Measurements from ENCODE around the gene HYDIN.
"Not testable (repeated sequence)": the region's sequence is repeated elsewhere in the genome, so short reads cannot be mapped to it uniquely, and the experiment has no call there.

DNA sequence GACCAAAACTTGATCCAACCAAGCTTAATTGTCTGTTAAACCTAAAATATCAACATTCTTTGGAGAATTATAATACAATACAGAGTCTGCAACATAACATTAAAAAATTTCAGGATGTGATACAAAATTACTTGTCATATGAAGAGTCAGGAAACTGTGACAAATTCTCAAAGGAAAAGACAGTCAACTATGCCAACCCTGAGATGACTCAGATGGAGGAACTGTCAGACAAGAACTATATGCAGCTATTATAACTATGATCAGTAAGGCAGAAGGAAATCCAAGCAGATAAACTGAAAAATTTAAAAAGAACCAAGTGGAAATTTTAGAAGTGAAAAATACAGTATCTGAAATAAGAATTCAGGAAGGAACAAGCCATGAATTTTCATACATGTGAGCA, 299.8 kb downstream of the HYDIN start:
- TF ChIP-seq, protein P1, sequence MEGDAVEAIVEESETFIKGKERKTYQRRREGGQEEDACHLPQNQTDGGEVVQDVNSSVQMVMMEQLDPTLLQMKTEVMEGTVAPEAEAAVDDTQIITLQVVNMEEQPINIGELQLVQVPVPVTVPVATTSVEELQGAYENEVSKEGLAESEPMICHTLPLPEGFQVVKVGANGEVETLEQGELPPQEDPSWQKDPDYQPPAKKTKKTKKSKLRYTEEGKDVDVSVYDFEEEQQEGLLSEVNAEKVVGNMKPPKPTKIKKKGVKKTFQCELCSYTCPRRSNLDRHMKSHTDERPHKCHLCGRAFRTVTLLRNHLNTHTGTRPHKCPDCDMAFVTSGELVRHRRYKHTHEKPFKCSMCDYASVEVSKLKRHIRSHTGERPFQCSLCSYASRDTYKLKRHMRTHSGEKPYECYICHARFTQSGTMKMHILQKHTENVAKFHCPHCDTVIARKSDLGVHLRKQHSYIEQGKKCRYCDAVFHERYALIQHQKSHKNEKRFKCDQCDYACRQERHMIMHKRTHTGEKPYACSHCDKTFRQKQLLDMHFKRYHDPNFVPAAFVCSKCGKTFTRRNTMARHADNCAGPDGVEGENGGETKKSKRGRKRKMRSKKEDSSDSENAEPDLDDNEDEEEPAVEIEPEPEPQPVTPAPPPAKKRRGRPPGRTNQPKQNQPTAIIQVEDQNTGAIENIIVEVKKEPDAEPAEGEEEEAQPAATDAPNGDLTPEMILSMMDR (IDR thresholded peaks at IDR 0.05; ENCODE audit: poor library complexity, severe bottlenecking): not testable (repeated sequence)
- TF ChIP-seq EP300 (conservative IDR thresholded peaks at IDR 0.05; ENCODE audit: poor library complexity, severe bottlenecking); POLR2AphosphoS5 (IDR thresholded peaks at IDR 0.05): not testable (repeated sequence)
- TF ChIP-seq, protein P2, sequence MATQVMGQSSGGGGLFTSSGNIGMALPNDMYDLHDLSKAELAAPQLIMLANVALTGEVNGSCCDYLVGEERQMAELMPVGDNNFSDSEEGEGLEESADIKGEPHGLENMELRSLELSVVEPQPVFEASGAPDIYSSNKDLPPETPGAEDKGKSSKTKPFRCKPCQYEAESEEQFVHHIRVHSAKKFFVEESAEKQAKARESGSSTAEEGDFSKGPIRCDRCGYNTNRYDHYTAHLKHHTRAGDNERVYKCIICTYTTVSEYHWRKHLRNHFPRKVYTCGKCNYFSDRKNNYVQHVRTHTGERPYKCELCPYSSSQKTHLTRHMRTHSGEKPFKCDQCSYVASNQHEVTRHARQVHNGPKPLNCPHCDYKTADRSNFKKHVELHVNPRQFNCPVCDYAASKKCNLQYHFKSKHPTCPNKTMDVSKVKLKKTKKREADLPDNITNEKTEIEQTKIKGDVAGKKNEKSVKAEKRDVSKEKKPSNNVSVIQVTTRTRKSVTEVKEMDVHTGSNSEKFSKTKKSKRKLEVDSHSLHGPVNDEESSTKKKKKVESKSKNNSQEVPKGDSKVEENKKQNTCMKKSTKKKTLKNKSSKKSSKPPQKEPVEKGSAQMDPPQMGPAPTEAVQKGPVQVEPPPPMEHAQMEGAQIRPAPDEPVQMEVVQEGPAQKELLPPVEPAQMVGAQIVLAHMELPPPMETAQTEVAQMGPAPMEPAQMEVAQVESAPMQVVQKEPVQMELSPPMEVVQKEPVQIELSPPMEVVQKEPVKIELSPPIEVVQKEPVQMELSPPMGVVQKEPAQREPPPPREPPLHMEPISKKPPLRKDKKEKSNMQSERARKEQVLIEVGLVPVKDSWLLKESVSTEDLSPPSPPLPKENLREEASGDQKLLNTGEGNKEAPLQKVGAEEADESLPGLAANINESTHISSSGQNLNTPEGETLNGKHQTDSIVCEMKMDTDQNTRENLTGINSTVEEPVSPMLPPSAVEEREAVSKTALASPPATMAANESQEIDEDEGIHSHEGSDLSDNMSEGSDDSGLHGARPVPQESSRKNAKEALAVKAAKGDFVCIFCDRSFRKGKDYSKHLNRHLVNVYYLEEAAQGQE (IDR thresholded peaks at IDR 0.05; ENCODE audit: borderline replicate concordance): not testable (repeated sequence)
